GM12874 (cell line): ENCODE results near the gene RPP30.
A peak's percentile ranks its signal among the peaks of the same experiment; 100 is the strongest.

Experiments used
- TF ChIP-seq, protein P1 (sequence below): IDR thresholded peaks from 2 replicates; pipeline ENCODE4 v1.5.1; 2011; ENCODE audit warnings: low read depth, mild to moderate bottlenecking, control low read depth, low read length, moderate library complexity; ENCODE audit not compliant: insufficient read depth

RPP30 gene

DNA sequence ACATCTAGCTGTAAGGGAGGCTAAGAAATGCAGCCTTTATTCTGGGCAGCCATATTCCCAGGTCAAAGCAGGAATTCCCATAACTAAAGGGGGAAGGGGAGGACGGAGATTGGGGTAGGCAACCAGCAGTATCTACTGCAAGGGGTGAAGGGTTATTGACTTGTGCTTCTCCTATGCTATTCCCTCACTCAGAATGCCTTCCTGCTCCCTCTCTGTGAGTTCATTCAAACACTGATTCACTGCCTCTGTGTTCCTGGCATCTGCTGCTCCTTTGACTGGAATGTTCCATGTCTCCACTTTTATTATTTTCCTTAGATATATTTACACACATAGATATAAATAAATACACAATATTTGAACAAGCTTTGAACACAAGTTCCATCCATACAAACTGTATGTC, 25.0 kb upstream of the RPP30 start:
- TF ChIP-seq, protein P1, sequence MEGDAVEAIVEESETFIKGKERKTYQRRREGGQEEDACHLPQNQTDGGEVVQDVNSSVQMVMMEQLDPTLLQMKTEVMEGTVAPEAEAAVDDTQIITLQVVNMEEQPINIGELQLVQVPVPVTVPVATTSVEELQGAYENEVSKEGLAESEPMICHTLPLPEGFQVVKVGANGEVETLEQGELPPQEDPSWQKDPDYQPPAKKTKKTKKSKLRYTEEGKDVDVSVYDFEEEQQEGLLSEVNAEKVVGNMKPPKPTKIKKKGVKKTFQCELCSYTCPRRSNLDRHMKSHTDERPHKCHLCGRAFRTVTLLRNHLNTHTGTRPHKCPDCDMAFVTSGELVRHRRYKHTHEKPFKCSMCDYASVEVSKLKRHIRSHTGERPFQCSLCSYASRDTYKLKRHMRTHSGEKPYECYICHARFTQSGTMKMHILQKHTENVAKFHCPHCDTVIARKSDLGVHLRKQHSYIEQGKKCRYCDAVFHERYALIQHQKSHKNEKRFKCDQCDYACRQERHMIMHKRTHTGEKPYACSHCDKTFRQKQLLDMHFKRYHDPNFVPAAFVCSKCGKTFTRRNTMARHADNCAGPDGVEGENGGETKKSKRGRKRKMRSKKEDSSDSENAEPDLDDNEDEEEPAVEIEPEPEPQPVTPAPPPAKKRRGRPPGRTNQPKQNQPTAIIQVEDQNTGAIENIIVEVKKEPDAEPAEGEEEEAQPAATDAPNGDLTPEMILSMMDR: no peak

DNA sequence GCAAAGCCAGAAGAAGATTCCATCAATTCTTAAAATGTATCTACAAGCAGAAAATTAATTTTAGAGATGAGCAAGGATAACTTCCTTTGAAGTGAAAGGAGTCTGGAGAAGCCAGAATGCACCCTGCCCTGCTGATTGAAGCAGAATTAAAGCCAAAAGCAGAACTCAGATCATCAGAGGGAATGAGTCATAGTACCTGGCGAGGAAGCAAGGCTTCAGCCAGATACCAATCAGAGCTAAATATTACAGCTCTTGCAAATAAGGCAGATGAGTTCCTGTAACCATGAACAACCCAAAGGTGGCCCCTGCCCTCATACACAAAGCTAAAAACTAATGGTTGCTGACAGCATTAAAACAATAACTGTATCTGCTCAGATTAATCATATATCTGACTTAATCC, 24.3 kb upstream of the RPP30 start:
- TF ChIP-seq, protein P1: no peak

DNA sequence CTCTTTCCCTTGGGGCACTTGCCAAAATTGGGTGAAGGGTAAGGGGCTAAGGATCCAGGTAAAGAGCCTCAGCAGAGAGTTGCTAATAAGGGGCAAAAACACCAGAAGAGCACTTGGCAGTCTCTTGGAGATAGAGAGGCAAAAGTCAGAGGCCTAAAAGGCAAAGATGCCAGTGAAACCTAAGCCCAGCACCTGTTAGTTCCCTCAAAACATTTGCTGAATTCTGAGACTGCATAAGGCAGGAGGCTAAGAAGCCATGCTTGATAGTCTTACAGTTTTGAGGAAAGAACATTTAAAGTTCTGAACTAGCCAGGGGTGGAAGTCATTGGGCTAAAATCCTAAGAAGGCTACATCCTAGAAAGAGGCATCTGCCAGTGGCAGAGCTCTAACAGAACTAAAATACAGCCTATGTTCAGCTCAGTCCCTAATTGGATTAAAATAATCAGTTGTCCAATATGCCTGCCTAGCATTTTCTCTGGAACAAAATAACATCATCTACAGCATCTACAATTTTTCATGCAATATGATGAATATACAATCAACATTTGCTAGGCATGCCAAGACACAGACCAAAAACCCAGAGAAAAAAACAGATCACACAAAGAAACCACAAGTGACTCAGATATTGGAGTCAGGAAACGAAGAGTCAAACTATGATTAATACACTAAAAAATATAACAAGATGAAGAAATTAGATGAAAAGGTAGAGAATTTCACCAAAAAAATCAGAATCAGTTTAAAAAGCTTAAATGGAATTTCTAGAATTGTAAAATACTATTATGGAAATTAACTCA, 21.6 kb upstream of the RPP30 start:
- TF ChIP-seq, protein P1: no peak

DNA sequence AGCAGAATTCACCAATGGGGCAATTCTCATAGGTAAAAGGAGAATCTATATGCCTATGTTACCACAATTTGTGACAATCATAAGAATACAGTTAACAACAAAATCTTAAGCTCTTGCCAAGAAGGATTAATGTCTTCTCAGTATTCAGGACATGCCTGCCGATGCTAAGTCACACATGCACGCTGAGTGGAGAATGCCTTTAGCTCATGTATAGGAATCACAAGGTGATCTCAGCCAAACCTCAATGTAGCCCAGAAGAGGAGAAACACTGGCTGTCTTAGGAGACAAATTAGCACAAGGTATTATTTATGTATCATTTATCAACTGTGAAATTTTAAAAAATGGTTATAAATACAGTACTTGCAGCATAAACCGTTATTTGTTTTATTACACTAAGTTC, 16.6 kb upstream of the RPP30 start:
- TF ChIP-seq, protein P1: no peak

DNA sequence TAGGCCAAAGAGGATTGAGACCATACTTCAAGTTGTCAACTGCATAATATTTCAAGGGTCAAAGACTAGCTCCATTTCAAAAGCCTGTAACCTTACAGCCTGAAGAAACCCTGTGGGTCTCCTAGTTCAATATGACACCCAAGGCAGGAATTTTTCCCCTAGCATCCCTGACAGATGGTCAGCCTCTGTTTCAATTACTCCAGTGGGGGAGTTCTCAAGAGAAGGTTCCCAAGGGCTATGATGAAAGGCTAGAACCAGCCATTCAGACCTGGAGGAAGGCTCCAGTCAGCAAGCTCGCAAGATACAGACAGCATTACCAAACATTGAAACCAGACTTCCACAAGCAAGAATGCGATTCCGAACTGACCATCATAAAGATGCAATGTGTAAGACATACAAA, 15.5 kb upstream of the RPP30 start:
- TF ChIP-seq, protein P1: no peak

DNA sequence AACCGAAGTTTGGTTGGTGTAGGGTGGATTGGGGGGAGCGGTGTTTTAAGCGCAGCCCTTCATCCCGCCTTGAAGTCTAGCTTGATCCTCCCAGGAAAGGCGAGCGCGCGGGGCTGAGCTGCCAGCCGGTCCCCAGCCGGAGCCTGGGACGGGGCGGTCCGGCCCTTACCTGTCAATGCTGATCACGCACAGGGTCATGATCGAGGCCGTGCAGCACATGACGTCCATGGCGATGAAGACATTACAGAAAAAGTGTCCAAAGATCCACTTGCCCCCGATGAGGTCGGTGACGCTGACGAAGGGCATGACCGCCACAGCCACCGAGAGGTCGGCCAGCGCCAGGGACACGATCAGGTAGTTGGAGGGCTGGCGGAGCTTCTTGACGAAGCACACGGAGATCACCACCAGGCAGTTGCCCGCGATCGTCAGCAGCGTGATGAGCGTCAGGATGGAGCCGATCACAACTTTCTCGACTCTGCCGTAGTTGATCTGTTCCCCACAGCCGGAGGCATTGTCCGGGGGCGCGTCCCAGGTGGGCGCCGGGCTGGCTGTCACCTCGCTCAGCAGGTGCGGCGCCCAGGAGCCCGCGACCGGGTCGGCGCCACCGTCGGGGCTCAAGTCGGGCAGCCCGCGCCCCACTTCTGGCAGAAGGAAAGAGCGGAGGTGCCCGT, 14.7 kb upstream of the RPP30 start:
- TF ChIP-seq, protein P1: no peak

DNA sequence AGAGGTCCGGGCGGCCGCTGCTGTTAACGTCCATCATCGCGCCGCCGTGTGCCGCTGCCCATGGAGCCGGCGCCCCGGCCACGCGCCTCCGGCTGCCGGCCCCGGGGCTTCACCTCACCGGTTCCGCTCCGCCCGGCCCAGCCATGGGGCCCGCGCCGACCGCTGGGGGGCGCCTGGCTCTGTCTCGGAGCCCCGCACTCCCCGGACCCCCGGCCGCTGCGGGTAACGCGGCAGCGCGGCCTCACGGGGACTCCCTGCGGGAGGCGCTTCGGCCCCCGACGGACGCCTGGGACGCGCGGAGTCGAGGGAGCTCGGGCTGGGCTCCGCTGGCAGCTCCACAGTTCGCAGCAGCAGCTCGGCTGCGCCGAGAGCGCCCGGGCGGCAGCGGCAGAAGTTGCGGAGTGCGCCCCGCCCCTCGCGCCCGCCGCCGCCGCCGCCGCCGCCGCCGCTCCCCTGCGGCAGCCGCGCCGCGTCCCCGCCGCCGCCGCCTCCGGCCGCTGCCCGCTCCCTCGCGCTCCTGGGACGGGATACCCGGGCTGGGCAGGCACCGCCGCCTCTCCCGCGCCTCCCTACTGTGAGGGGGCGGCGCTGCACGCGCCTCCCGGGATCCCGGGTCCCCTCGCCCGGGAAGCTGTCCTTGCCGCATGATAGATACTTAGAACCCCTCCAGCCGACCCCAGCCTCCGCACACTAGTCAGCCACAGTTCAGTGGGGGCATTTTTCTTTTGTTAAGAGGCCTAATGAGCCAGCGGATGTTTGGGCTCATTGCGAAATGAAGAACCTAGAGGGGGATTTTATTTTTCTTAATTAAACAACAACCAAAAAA, 13.9 kb upstream of the RPP30 start, which contains the start of gene HTR7:
Gene HTR7, minus strand, starts transcription at position 405 of the 826 bp plus-strand sequence. Its CDS starts 368 bp downstream, at position 37.
- TF ChIP-seq, protein P1: peak; percentile 66
